HUES6 (cell line): ENCODE measurements around the gene RCBTB1.
"Not testable (repeated sequence)": the region's sequence is repeated elsewhere in the genome, so short reads cannot be mapped to it uniquely, and the experiment has no call there.

ENCODE experiments used
- H3K27ac ChIP-seq: 2 replicates; pipeline ENCODE4 v1.7.0; 2013; ENCODE audit warnings: low read depth, mild to moderate bottlenecking, low read length, inconsistent platforms
- H3K27me3 ChIP-seq: 2 replicates; pipeline ENCODE4 v1.6.1; 2013; ENCODE audit warnings: low read length; ENCODE audit not compliant: control insufficient read depth, insufficient read depth
- H3K36me3 ChIP-seq: 2 replicates; pipeline ENCODE4 v1.6.1; 2013; ENCODE audit warnings: low read length; ENCODE audit not compliant: control insufficient read depth, insufficient read depth
- H3K4me1 ChIP-seq: 2 replicates; pipeline ENCODE4 v1.6.1; 2013; ENCODE audit warnings: low read length; ENCODE audit not compliant: control insufficient read depth, insufficient read depth
- H3K4me3 ChIP-seq: 2 replicates; pipeline ENCODE4 v1.5.1; 2013; ENCODE audit warnings: low read depth, low read length
- H3K9ac ChIP-seq: one replicate; pipeline ENCODE4 v1.6.1; 2013; ENCODE audit warnings: mild to moderate bottlenecking, low read length
- H3K9me3 ChIP-seq: 2 replicates; pipeline ENCODE4 v1.6.1; 2013; ENCODE audit warnings: low read depth, low read length; ENCODE audit not compliant: control insufficient read depth, insufficient read depth

Gene RCBTB1

DNA sequence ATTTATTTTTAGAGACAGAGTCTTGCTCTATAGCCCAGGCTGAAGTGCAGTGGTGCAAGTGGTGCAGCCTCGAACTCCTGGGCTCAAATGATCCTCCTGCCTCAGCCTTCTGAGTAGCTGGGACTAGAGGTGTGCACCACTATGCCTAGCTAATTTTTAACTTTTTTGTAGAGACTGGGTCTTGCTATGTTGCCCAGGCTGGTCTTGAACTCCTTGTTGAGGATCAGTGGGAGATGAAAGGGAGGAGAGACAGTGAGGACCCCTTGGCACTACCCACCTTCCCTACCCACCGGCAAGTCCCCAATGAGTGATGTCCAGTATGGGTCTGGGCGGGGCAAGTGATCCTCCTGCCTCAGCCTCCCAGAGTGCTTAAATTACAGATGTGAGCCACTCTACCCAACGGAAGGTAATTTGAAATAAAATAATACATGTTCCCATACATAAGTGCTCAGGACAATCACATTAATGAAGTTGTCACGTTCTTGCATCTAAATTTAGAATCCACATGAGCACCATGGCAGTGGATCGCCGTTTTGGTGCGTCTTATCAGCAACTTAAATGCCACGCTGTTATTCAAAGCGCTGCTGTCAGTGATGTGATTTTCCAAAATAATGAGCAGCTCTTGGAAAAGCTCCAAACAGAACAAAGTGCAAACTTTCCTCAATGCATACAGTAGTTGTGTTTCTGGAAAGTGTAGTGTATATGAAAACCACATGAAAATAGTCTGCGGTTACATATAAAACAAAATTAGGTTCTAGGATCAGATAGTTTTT lies 37.0 kb upstream of the RCBTB1 start:
- Histone ChIP-seq H3K9me3 (no peaks in the 10 kb centered on the region), H3K27ac (no peak overlapping the region), H3K36me3 (no peaks in the 10 kb centered on the region), H3K9ac (no peak overlapping the region), H3K4me1 (peaks cover 9% of the 10 kb centered on the region; the same call in 1 of the 2 replicates), H3K4me3 (no peak overlapping the region), H3K27me3 (no peaks in the 10 kb centered on the region)

DNA sequence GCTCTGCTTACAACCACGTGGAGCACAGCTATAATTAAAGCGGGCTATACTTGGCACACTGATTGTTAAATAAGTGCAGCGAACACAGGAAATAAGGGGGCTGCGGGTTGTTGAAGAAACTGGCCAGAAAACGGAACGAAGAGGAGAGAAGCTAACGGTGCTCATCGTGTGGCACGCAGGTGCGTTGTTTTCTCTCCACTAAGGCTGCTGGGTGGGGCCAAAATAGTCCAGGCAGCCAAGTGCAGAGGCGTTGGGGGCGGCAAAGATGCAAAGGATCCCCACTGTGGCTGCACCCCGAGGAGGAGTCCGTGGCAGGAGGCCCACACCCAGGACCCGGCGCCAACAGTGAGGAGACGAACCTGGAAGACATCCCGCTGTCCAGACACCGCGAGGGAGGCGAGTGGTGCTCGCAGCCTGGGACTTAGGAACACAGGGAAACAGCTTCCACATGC lies 34.8 kb upstream of the RCBTB1 start:
- Histone ChIP-seq H3K4me3 (no peak overlapping the region), H3K27ac (no peak overlapping the region), H3K9ac (no peak overlapping the region), H3K9me3 (no peaks in the 10 kb centered on the region), H3K4me1 (0 out of 2 replicates have a peak, but pooled peaks cover under 1% of the 10 kb centered on the region), H3K27me3 (no peaks in the 10 kb centered on the region), H3K36me3 (no peaks in the 10 kb centered on the region)

DNA sequence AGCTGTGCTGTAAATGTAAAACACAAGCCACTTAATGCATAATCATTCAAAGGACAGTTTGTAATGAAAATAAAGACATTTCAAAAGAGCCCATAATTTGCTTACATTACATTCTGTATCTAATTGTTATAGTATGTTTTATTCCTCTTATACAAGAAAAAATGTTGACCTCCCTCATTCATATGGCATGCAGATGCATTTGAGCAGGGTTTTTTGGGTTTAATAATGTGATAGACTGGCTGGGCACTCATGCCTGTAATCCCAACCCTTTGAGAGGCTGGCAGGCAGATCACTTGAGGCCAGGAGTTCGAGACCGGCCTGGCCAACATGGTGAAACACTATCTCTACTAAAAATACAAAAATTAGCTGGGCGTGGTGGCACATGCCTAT lies 31.3 kb upstream of the RCBTB1 start:
- H3K27me3 ChIP-seq, result no peaks in the 10 kb centered on the region
- H3K9me3 ChIP-seq, result no peaks in the 10 kb centered on the region
- H3K36me3 ChIP-seq, result no peaks in the 10 kb centered on the region
- H3K9ac ChIP-seq, result no peak overlapping the region
- H3K27ac ChIP-seq, result no peak overlapping the region
- H3K4me3 ChIP-seq, result no peak overlapping the region
- no peaks in the 10 kb centered on the region for H3K4me1 ChIP-seq

DNA sequence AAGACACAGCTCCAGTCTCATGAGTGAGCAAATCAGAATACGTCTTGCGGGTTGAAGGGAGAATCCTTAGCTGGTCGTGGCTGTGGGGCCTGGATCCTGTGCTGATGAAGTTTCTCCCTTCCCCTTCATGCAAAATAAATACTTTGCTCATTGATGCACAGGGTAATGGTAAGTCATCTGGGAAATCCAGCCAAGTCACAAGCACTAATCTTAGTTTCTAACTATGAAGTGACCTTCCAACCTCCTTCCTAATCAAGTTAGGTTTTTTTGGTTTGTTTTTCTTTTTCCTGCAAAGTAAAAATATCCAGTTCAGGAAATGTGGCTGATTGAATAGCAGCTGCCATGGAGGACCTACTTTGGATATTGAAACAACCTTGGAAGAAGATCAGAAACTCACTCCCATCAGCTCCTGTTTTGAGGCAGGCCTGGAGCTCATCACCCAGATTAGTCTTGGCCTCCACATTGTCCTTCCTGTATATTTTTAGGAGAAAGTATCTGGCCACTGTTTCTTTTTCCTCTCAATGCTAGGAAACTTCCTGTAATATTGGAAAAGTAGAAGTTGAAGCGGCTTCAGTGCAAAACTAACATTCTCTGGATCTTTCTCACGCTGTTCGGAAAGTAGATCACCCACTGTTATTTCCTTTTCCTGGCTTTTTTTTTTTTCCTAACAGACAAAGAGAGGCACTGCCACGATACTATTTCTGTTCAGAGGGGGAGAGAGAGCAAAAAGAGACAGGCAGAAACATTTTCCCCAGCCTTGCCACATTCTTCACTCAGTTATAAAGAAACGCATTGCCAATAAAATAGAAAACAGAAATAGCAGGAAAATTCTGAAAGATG lies 30.7 kb upstream of the RCBTB1 start:
- H3K27me3 ChIP-seq, result no peaks in the 10 kb centered on the region
- no peak overlapping the region for H3K4me3 ChIP-seq
- no peaks in the 10 kb centered on the region for H3K9me3 ChIP-seq
- no peaks in the 10 kb centered on the region for H3K4me1 ChIP-seq
- H3K36me3 ChIP-seq, result no peaks in the 10 kb centered on the region
- H3K9ac ChIP-seq, result no peak overlapping the region
- no peak overlapping the region for H3K27ac ChIP-seq

DNA sequence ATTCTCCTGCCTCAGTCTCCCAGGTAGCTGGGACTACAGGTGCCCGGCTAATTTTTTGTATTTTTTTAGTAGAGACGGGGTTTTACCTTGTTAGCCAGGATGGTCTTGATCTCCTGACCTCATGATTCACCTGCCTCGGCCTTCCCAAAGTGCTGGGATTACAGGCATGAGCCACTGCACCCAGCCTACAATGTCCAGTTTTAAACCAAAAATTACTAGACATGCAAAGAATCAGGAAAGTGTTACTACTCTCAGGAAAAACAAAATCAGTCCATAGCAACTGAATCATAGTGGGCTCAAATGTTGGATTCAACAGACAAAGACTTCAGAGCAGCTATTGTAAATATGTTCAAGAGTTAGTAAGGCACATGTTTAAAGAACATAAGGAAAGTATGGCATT lies 26.7 kb upstream of the RCBTB1 start:
- H3K4me3 ChIP-seq, H3K27me3 ChIP-seq, H3K4me1 ChIP-seq, H3K9me3 ChIP-seq, H3K27ac ChIP-seq, H3K9ac ChIP-seq, H3K36me3 ChIP-seq: not testable (repeated sequence)

DNA sequence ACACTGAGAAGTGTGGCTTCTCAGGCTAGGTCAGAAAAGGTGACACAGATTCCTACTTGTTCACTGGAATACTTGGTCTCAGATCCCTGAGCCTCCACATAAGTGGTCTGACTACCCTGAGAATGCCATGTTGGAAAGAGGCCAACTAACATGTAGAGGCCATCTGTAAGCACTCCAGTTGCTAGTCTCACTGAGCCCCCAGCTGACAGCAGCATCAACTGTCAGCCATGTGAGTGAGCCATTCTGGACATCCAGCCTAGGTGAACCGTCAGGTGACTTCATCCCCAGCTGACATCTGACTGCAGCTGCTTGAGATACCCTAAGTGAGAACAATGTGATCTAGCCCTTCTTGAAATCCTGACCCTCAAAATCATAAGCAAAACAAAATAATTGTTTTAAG lies 24.8 kb upstream of the RCBTB1 start:
- Histone ChIP-seq H3K27ac (no peak overlapping the region), H3K9me3 (no peaks in the 10 kb centered on the region), H3K4me1 (no peaks in the 10 kb centered on the region), H3K4me3 (no peak overlapping the region), H3K27me3 (no peaks in the 10 kb centered on the region), H3K36me3 (no peaks in the 10 kb centered on the region), H3K9ac (no peak overlapping the region)

DNA sequence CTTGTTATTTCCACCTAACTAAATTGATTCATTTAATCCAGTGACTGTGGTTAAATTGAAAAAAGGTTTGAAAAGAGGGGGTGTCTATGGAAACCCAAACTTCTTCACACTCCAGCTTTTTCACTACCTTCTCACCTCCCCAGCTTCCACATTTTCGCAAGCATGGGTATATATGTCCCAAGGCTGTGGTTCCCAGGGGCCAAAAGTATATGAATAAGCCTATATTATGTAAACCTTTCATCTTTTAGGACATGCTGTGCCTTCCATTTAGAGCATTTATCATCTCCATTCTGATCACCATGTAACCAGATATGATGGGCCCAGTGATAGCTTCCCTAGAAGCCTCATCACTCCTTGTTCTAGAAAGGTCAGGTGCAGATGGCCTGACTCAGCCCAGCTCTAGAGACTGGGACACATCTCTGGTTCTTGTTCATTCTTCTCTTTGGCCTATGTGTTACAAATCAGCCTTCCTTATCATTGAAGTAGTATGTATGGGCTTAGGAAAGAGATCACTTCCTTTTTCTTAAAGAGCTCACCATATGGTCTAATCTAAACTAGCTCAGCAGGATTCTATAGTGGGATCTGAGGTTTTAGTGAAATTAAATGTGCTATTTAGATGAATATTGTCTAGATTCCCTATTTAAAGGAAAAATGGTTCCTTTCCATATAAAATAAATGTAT lies 23.4 kb upstream of the RCBTB1 start:
- H3K4me1 ChIP-seq, result no peaks in the 10 kb centered on the region

DNA sequence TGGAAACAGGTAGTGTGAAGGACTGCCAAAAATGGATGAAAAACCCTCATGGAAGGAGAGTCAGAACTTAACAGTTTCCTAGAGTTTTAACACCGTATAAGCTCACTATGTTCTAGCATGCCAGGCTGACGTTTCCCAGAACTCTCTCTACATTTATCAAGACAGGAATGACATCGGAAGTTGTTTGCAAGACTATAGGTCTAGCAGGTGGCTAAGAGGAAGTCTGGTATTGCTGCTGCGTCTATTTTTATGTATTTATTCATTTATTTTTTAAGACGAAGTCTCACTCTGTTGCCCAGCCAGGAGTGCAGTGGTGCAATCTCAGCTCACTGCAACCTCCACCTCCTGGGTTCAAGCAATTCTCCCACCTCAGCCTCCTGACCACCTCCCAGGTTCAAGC lies 22.4 kb upstream of the RCBTB1 start:
- no peaks in the 10 kb centered on the region for H3K27me3 ChIP-seq
- no peaks in the 10 kb centered on the region for H3K9me3 ChIP-seq
- H3K4me1 ChIP-seq, result no peaks in the 10 kb centered on the region
- no peak overlapping the region for H3K27ac ChIP-seq
- no peaks in the 10 kb centered on the region for H3K36me3 ChIP-seq
- no peak overlapping the region for H3K9ac ChIP-seq
- H3K4me3 ChIP-seq, result no peak overlapping the region

More for the DNA sequence above, 23.4 kb upstream of the RCBTB1 start:
- Histone ChIP-seq H3K9ac (no peak overlapping the region), H3K9me3 (no peaks in the 10 kb centered on the region), H3K4me3 (no peak overlapping the region), H3K27ac (no peak overlapping the region), H3K27me3 (no peaks in the 10 kb centered on the region), H3K36me3 (no peaks in the 10 kb centered on the region)

DNA sequence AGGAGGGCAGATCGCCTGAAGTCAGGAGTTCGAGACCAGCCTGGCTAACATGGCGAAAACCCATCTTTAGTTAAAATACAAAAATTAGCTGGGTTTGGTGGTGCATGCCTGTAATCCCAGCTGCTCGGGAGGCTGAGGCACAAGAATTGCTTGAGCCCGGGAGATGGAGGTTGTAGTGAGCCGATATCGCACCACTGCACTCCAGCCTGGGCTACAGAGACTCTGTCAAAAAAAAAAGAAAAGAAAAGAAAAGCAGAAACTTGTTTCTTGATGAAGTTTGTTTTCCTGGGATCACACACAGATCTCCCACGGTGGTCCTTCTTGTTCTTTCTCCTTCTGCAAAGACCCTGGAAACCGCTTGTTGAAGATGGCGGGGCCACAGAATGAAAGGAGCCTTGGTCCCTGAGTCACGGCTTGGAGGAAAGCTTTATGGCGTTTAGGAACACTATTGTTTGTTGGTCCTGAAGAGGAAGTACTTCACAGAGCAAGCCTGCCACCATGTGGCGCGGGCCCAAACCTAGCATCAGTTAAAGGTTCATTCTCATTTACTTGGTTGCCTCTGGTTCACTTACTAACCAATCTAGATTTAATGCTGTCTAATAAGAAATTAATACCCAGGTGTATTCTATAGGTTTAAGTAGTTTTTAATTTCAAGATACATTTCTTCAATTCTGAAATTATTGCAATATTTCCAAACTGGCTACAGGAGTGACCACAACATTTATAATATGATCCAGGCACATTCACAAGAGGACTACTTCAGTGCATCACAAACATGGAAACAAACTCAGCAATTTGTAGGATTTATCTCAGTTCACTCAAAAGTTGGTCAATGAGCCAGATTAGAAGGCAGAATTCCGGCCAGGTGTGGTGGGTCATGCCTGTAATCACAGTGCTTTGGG lies 21.6 kb upstream of the RCBTB1 start:
- no peak overlapping the region for H3K27ac ChIP-seq
- H3K27me3 ChIP-seq, result no peaks in the 10 kb centered on the region
- no peak overlapping the region for H3K4me3 ChIP-seq
- no peaks in the 10 kb centered on the region for H3K9me3 ChIP-seq
- no peaks in the 10 kb centered on the region for H3K4me1 ChIP-seq
- no peak overlapping the region for H3K9ac ChIP-seq
- no peaks in the 10 kb centered on the region for H3K36me3 ChIP-seq

DNA sequence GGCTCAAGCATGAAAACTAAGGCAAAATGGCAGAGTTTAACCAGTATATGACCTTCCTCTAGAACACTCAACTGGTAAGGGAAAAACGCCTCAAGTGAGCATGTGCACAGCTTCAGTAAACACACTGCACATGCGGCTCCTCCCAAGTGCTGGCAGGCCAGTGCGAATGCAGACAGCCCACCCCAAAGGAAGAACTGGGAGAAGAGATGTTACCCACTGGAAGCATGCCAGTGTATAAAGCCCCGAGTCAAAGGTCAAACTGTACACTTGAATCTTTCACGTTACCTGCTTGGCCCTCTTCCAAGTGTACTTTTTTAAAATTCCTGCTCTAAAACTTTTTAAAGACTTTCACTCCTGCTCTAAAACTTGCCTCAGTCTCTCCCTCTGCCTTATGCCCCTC lies 19.2 kb upstream of the RCBTB1 start:
- no peaks in the 10 kb centered on the region for H3K27me3 ChIP-seq
- H3K4me3 ChIP-seq, result no peak overlapping the region
- no peaks in the 10 kb centered on the region for H3K36me3 ChIP-seq
- H3K9ac ChIP-seq, result no peak overlapping the region
- no peaks in the 10 kb centered on the region for H3K9me3 ChIP-seq
- no peak overlapping the region for H3K27ac ChIP-seq
- H3K4me1 ChIP-seq, result no peaks in the 10 kb centered on the region
